HEK293 (cell line): Measurements from ENCODE around the gene PPP6R3.

ENCODE experiments used
- CTCF ChIA-PET: fragments of 350-600 bp; formaldehyde crosslinking; extraction: SDS; loops from one replicate; lab custom pipeline; 2021; ENCODE audit warnings: antibody characterized with exemption; lab: Yijun Ruan, JAX
- POLR2A ChIA-PET: fragments of 300-600 bp; formaldehyde crosslinking; extraction: SDS; loops from one replicate; lab custom pipeline; 2020; ENCODE audit warnings: antibody characterized with exemption, inconsistent platforms; lab: Yijun Ruan, JAX
- H3K27ac ChIP-seq: fragments of 200-500 bp; sonication (Bioruptor generic); 2 replicates; pipeline ENCODE4 v1.5.1; 2014; ENCODE audit warnings: low read depth, low read length, control low read depth, inconsistent platforms; ENCODE audit errors: extremely low read depth
- H3K36me3 ChIP-seq, 2 experiments: fragments of 200-500 bp in 1 of 2; sonication (Bioruptor generic) in 1 of 2; 1 replicate in 1 of 2; 2 replicates in 1 of 2; pipeline ENCODE4 v1.5.1; 2014 to 2017; ENCODE audit warnings: inconsistent platforms in 2 of 2, low read length in 2 of 2; ENCODE audit not compliant: control insufficient read depth in 2 of 2, insufficient read depth in 1 of 2
- H3K4me1 ChIP-seq: fragments of 200-500 bp; sonication (Bioruptor generic); 2 replicates; pipeline ENCODE4 v1.5.1; 2014; ENCODE audit warnings: mild to moderate bottlenecking, low read length, inconsistent platforms; ENCODE audit not compliant: control insufficient read depth, insufficient read depth
- H3K4me3 ChIP-seq: 2 replicates; pipeline ENCODE4 v1.5.1; 2011; ENCODE audit warnings: low read depth, mild to moderate bottlenecking, control low read depth, low read length, moderate library complexity
- H3K9me3 ChIP-seq: fragments of 200-500 bp; sonication (Bioruptor generic); 2 replicates; pipeline ENCODE4 v1.5.1; 2014; ENCODE audit warnings: low read depth, low read length, inconsistent platforms; ENCODE audit not compliant: control insufficient read depth, insufficient read depth
- FEZF1 ChIP-seq: fragments of 450-650 bp; formaldehyde crosslinking; IDR thresholded peaks from 2 replicates; pipeline ENCODE4 v1.5.1; 2016; ENCODE audit warnings: missing biosample characterization, missing genetic modification characterization
- KLF1 ChIP-seq: fragments of 450-650 bp; formaldehyde crosslinking; IDR thresholded peaks from 2 replicates; pipeline ENCODE4 v1.5.1; 2016; ENCODE audit warnings: missing biosample characterization, missing genetic modification characterization
- KLF8 ChIP-seq: fragments of 450-650 bp; formaldehyde crosslinking; IDR thresholded peaks from 2 replicates; pipeline ENCODE4 v1.5.1; 2016; ENCODE audit warnings: missing biosample characterization, missing genetic modification characterization
- SP3 ChIP-seq: fragments of 450-650 bp; formaldehyde crosslinking; IDR thresholded peaks from 2 replicates; pipeline ENCODE4 v1.5.1; 2016; ENCODE audit warnings: missing biosample characterization, missing genetic modification characterization
- YY2 ChIP-seq: fragments of 450-650 bp; formaldehyde crosslinking; IDR thresholded peaks from 2 replicates; pipeline ENCODE4 v1.5.1; 2016; ENCODE audit warnings: missing biosample characterization, missing genetic modification characterization
- ZNF174 ChIP-seq: fragments of 450-650 bp; formaldehyde crosslinking; IDR thresholded peaks from 2 replicates; pipeline ENCODE4 v1.5.0; 2017; ENCODE audit warnings: missing biosample characterization, mild to moderate bottlenecking, missing genetic modification characterization
- ZNF560 ChIP-seq: fragments of 450-650 bp; formaldehyde crosslinking; IDR thresholded peaks from 2 replicates; pipeline ENCODE4 v1.5.1; 2017; ENCODE audit warnings: missing biosample characterization, missing genetic modification characterization, borderline replicate concordance
- ZNF629 ChIP-seq: fragments of 450-650 bp; formaldehyde crosslinking; IDR thresholded peaks from 2 replicates; pipeline ENCODE4 v1.5.1; 2017; ENCODE audit warnings: missing biosample characterization, missing genetic modification characterization
- ZNF660 ChIP-seq: fragments of 450-650 bp; IDR thresholded peaks from 2 replicates; pipeline ENCODE4 v1.5.1; 2018; ENCODE audit warnings: missing biosample characterization, mild to moderate bottlenecking, missing genetic modification characterization
- ZNF664 ChIP-seq: fragments of 450-650 bp; formaldehyde crosslinking; IDR thresholded peaks from 2 replicates; pipeline ENCODE4 v1.5.1; 2016; ENCODE audit warnings: missing biosample characterization, missing genetic modification characterization
- ZNF76 ChIP-seq: fragments of 450-650 bp; formaldehyde crosslinking; IDR thresholded peaks from 2 replicates; pipeline ENCODE4; 2016; ENCODE audit warnings: low read depth, missing biosample characterization, missing genetic modification characterization, borderline replicate concordance
- ZNF830 ChIP-seq: fragments of 450-650 bp; IDR thresholded peaks from 2 replicates; pipeline ENCODE4 v1.5.0; 2018; ENCODE audit warnings: missing biosample characterization, missing genetic modification characterization, low read depth, mild to moderate bottlenecking, moderate library complexity
- TF ChIP-seq, protein P1 (sequence below): fragments of 450-650 bp; formaldehyde crosslinking; IDR thresholded peaks from 2 replicates; pipeline ENCODE4 v1.5.1; 2016; ENCODE audit warnings: missing biosample characterization, missing genetic modification characterization, borderline replicate concordance
- TF ChIP-seq, protein P2 (sequence below): fragments of 450-650 bp; formaldehyde crosslinking; IDR thresholded peaks from 2 replicates; pipeline ENCODE4 v1.5.1; 2016; ENCODE audit warnings: missing biosample characterization, missing genetic modification characterization
- TF ChIP-seq, protein P3 (sequence below): fragments of 450-650 bp; formaldehyde crosslinking; IDR thresholded peaks from 2 replicates; pipeline ENCODE4 v1.5.1; 2016; ENCODE audit warnings: missing biosample characterization, missing genetic modification characterization, borderline replicate concordance
- TF ChIP-seq, protein P4 (sequence below): fragments of 450-650 bp; formaldehyde crosslinking; IDR thresholded peaks from 2 replicates; pipeline ENCODE4 v1.5.1; 2016; ENCODE audit warnings: missing biosample characterization, missing genetic modification characterization

Gene PPP6R3

DNA sequence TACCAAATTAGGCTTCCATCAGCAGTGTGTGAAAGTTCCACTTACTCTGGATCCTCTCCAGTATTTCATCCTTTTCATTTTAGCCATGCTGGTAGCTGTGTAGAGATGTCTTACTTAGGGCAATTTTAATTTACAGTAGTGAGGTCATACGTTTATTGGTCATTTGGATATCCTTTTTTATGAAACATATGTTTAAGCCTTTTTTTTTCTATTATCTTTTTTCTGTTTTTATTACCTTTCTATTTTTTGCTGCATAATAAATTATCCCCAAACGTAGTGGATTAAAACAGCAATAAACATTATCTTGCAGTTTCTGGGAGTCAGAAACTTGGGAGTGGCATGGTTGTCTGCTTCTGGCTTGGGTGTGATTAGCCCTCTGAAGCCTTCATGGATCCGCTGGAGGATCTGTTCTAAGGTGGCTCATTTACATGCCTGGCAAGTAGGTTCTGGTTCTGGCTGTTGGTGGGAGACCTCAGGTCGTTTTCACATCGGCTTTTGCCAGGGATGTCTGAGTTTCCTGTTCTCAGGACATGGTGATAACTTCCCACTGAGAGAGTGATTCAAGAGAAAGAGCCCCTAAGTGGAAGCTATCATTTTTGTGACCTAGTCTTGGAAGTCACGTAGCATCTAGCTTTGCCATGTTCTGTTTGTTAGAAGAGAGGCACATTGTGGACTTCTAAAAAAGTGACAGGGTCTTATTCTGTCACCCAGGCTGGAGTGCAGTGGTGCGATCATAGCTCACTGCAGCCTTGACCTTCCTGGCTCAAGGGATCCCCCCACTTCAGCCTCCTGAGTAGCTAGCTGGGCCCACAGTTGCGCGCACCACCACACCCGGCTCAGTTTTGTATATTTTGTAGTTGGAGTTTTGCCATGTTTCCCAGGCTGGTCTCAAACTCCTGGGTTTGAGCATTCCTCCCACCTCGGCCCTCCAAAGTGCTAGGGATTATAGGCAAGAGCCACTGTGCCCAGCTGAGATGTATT, 38.6 kb downstream of the PPP6R3 start (continued):
- TF ChIP-seq FEZF1 (tag by site-specific recombination) (peak; percentile 73), ZNF660 (tag by site-specific recombination) (no peak), ZNF76 (no peak), ZNF629 (tag by site-specific recombination) (0 out of 2 replicates have a peak, but pooled peaks have one; percentile 32)
- TF ChIP-seq, protein P1, sequence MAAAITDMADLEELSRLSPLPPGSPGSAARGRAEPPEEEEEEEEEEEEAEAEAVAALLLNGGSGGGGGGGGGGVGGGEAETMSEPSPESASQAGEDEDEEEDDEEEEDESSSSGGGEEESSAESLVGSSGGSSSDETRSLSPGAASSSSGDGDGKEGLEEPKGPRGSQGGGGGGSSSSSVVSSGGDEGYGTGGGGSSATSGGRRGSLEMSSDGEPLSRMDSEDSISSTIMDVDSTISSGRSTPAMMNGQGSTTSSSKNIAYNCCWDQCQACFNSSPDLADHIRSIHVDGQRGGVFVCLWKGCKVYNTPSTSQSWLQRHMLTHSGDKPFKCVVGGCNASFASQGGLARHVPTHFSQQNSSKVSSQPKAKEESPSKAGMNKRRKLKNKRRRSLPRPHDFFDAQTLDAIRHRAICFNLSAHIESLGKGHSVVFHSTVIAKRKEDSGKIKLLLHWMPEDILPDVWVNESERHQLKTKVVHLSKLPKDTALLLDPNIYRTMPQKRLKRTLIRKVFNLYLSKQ (tag by site-specific recombination), result no peak
- TF ChIP-seq, protein P2, sequence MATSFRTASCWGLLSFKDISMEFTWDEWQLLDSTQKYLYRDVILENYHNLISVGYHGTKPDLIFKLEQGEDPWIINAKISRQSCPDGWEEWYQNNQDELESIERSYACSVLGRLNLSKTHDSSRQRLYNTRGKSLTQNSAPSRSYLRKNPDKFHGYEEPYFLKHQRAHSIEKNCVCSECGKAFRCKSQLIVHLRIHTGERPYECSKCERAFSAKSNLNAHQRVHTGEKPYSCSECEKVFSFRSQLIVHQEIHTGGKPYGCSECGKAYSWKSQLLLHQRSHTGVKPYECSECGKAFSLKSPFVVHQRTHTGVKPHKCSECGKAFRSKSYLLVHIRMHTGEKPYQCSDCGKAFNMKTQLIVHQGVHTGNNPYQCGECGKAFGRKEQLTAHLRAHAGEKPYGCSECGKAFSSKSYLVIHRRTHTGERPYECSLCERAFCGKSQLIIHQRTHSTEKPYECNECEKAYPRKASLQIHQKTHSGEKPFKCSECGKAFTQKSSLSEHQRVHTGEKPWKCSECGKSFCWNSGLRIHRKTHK, result no peak
- TF ChIP-seq, protein P3, sequence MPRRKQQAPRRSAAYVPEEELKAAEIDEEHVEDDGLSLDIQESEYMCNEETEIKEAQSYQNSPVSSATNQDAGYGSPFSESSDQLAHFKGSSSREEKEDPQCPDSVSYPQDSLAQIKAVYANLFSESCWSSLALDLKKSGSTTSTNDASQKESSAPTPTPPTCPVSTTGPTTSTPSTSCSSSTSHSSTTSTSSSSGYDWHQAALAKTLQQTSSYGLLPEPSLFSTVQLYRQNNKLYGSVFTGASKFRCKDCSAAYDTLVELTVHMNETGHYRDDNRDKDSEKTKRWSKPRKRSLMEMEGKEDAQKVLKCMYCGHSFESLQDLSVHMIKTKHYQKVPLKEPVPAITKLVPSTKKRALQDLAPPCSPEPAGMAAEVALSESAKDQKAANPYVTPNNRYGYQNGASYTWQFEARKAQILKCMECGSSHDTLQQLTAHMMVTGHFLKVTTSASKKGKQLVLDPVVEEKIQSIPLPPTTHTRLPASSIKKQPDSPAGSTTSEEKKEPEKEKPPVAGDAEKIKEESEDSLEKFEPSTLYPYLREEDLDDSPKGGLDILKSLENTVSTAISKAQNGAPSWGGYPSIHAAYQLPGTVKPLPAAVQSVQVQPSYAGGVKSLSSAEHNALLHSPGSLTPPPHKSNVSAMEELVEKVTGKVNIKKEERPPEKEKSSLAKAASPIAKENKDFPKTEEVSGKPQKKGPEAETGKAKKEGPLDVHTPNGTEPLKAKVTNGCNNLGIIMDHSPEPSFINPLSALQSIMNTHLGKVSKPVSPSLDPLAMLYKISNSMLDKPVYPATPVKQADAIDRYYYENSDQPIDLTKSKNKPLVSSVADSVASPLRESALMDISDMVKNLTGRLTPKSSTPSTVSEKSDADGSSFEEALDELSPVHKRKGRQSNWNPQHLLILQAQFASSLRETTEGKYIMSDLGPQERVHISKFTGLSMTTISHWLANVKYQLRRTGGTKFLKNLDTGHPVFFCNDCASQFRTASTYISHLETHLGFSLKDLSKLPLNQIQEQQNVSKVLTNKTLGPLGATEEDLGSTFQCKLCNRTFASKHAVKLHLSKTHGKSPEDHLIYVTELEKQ, result no peak

DNA sequence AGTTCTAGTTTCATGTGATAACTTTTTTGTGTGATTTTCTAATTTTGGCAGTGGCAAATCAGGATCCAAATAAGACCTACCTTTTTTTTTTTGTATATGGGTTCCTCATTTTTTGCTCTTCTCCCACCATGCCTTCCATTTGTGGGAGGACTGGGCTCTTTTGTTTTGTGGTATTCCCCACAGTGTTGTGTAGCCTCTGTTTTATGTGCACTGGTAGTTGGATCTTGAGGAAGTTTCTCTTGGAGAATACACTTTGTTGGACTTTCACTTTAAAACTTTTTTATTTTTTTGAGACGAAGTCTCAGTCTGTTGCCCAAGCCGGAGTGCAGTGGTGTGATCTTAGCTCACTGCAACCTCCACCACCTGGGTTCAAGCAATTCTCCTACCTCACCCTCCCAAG, 39.7 kb downstream of the PPP6R3 start:
- no peak for TF ChIP-seq SP3 (tag by site-specific recombination)
- no peak for TF ChIP-seq ZNF560 (tag by site-specific recombination)
- no peak for TF ChIP-seq KLF1 (tag by site-specific recombination)
- no peak for TF ChIP-seq ZNF830 (tag by site-specific recombination)
- no peak for TF ChIP-seq KLF8 (tag by site-specific recombination)
- CTCF ChIA-PET, result no interaction called here

DNA sequence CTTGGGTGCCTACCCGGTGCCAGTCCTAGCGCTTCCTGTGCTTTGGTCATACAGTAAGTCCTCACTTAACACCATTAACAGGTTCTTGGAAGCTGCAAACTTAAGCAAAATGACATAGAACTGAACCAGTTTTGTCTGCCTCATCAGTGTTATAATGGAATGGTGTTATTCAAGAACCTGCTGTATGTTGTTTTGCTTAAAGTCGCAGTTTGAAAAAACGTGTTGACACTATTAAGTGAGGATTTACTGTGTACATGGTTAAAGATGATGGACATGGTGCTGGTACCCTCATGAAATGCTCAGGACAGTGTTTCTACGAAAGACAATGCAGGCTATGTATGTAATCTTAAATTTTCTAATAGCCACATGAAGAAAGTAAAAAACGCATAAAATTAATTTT, 41.3 kb downstream of the PPP6R3 start:
- Histone ChIP-seq H3K27ac (no peak overlapping the region), H3K4me3 (no peak overlapping the region), H3K36me3 (no peaks in the 10 kb centered on the region), H3K4me1 (peaks cover 20% of the 10 kb centered on the region), H3K9me3 (no peaks in the 10 kb centered on the region)
- no peak for TF ChIP-seq YY2 (tag by site-specific recombination)
- no peak for TF ChIP-seq ZNF174 (tag by site-specific recombination)
- TF ChIP-seq, protein P4, sequence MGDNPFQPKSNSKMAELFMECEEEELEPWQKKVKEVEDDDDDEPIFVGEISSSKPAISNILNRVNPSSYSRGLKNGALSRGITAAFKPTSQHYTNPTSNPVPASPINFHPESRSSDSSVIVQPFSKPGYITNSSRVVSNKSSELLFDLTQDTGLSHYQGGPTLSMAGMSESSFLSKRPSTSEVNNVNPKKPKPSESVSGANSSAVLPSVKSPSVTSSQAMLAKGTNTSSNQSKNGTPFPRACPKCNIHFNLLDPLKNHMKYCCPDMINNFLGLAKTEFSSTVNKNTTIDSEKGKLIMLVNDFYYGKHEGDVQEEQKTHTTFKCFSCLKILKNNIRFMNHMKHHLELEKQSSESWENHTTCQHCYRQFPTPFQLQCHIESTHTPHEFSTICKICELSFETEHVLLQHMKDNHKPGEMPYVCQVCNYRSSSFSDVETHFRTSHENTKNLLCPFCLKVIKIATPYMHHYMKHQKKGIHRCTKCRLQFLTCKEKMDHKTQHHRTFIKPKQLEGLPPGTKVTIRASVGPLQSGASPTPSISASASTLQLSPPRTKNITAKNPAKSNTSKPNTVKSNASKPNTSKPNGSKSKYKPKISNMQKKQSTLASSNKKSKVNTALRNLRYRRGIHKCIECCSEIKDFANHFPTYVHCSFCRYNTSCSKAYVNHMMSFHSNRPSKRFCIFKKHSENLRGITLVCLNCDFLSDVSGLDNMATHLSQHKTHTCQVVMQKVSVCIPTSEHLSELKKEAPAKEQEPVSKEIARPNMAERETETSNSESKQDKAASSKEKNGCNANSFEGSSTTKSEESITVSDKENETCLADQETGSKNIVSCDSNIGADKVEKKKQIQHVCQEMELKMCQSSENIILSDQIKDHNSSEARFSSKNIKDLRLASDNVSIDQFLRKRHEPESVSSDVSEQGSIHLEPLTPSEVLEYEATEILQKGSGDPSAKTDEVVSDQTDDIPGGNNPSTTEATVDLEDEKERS, result no peak
- TF ChIP-seq ZNF664 (tag by site-specific recombination), result peak; percentile 72
- ChIA-PET CTCF (no interaction called here), POLR2A (no interaction called here)

More for the DNA sequence above, 39.7 kb downstream of the PPP6R3 start:
- Histone ChIP-seq H3K36me3 (no peaks in the 10 kb centered on the region), H3K4me3 (no peak overlapping the region), H3K27ac (no peak overlapping the region), H3K9me3 (no peaks in the 10 kb centered on the region), H3K4me1 (peaks cover 11% of the 10 kb centered on the region)
- POLR2A ChIA-PET, result no interaction called here
